Endothelial cell of umbilical vein (primary cell): ENCODE data around the gene AHSP. TPM values are rescaled to one million over a fixed set of nuclear protein-coding genes. Genes with fewer than 3 reads are reported as not detected.
"Not testable (repeated sequence)": the region's sequence is repeated elsewhere in the genome, so short reads cannot be mapped to it uniquely, and the experiment has no call there.

Experiments
- BruUV-seq: library from RNA; stranded (reverse); fragments of 400-500 nt; replicated peaks from 2 replicates; lab custom pipeline; 2021; lab: Mats Ljungman, UMichigan
- CTCF ChIA-PET: fragments of 300-600, 350-600 bp; sonication (Branson Sonifier 250); formaldehyde crosslinking; loops from one replicate; lab custom pipeline; 2021; ENCODE audit warnings: antibody characterized with exemption, inconsistent platforms; lab: Charles Lee
- POLR2A ChIA-PET: fragments of 300-600, 350-600 bp; sonication (Branson Sonifier 250); formaldehyde crosslinking; loops from one replicate; lab custom pipeline; 2021; ENCODE audit warnings: antibody characterized with exemption, inconsistent platforms; lab: Charles Lee
- DNase-seq: peaks from one replicate; pipeline ENCODE4 v3.0.0-alpha.2; 2011; ENCODE audit warnings: low read depth, low spot score
- FAIRE-seq: peaks from 2 replicates; lab custom pipeline; 2011; peaks lifted over from hg19 to GRCh38; lab: Jason Lieb, UNC
- H2AFZ ChIP-seq: 2 replicates; pipeline ENCODE4 v1.6.0; 2012; ENCODE audit warnings: low read depth, low read length, control low read depth, inconsistent platforms
- H3K27ac ChIP-seq: 2 replicates; pipeline ENCODE4 v1.5.1; 2011; ENCODE audit warnings: low read depth, mild to moderate bottlenecking, control low read depth, low read length, moderate library complexity; ENCODE audit not compliant: insufficient read depth
- H3K27me3 ChIP-seq, 2 experiments: 2 replicates each; pipeline versions ENCODE4 v1.6.0 to v1.6.1; 2011; ENCODE audit warnings: low read length in 2 of 2, mixed read lengths in 1 of 2; ENCODE audit not compliant: control insufficient read depth in 2 of 2, insufficient read depth in 2 of 2
- H3K36me3 ChIP-seq, 2 experiments: 2 replicates in 1 of 2; 3 replicates in 1 of 2; pipeline ENCODE4 v1.5.1; 2011; ENCODE audit warnings: low read length in 2 of 2, mild to moderate bottlenecking in 1 of 2, moderate library complexity in 1 of 2; ENCODE audit not compliant: control insufficient read depth in 2 of 2, insufficient read depth in 2 of 2; ENCODE audit errors: extremely low read depth in 1 of 2
- H3K4me1 ChIP-seq: 3 replicates; pipeline ENCODE4 v1.5.1; 2011; ENCODE audit warnings: mild to moderate bottlenecking, low read length; ENCODE audit not compliant: control insufficient read depth, insufficient read depth; ENCODE audit errors: extremely low read depth
- H3K4me2 ChIP-seq: 2 replicates; pipeline ENCODE4 v1.6.1; 2011; ENCODE audit warnings: low read length, control low read depth, mixed read lengths; ENCODE audit not compliant: insufficient read depth
- H3K4me3 ChIP-seq, 3 experiments: fragments of 200-600 bp in 1 of 3; sonication (generic), shearing (Covaris generic) in 1 of 3; replicated peaks in 1 of 3; 2 replicates each; pipeline ENCODE4 v1.5.1; 2011 to 2016; ENCODE audit warnings: control low read depth in 3 of 3, low read length in 3 of 3, mild to moderate bottlenecking in 2 of 3, inconsistent platforms in 1 of 3, low read depth in 1 of 3, moderate library complexity in 1 of 3; ENCODE audit not compliant: insufficient read depth in 1 of 3
- H3K79me2 ChIP-seq: 2 replicates; pipeline ENCODE4 v1.6.0; 2012; ENCODE audit warnings: low read length, inconsistent platforms; ENCODE audit not compliant: control insufficient read depth, insufficient read depth
- H3K9ac ChIP-seq: replicated peaks from 2 replicates; pipeline ENCODE3; 2011; ENCODE audit warnings: low read length, control low read depth; ENCODE audit not compliant: insufficient read depth; ENCODE audit errors: extremely low read depth
- H3K9me1 ChIP-seq: replicated peaks from 3 replicates; pipeline ENCODE4 v1.6.0; 2011; ENCODE audit warnings: mild to moderate bottlenecking, low read length; ENCODE audit not compliant: control insufficient read depth, insufficient read depth; ENCODE audit errors: extremely low read depth
- H3K9me3 ChIP-seq: replicated peaks from 2 replicates; pipeline ENCODE4 v1.5.1; 2012; ENCODE audit warnings: low read length, inconsistent platforms; ENCODE audit not compliant: control insufficient read depth, insufficient read depth
- H4K20me1 ChIP-seq: replicated peaks from 2 replicates; pipeline ENCODE3; 2011; ENCODE audit warnings: mild to moderate bottlenecking, low read length; ENCODE audit not compliant: control insufficient read depth, insufficient read depth; ENCODE audit errors: extremely low read depth
- CTCF ChIP-seq, 2 donors: IDR thresholded peaks; 1 replicate in 1 of 2; 2 replicates in 1 of 2; pipeline ENCODE4 v1.5.1; 2011; ENCODE audit warnings: low read length in 2 of 2, mild to moderate bottlenecking in 2 of 2, moderate library complexity in 2 of 2, control low read depth in 1 of 2, inconsistent platforms in 1 of 2, low read depth in 1 of 2; ENCODE audit not compliant: insufficient read depth in 1 of 2; ENCODE audit errors: extremely low read depth in 1 of 2
- EZH2 ChIP-seq: IDR thresholded peaks from 2 replicates; pipeline ENCODE4 v1.6.1; 2012; ENCODE audit warnings: borderline replicate concordance, low read depth, mild to moderate bottlenecking, moderate library complexity, low read length, inconsistent platforms; ENCODE audit not compliant: severe bottlenecking
- FOS ChIP-seq: IDR thresholded peaks from 2 replicates; pipeline ENCODE4 v1.6.1; 2011; ENCODE audit warnings: mild to moderate bottlenecking, low read length, moderate library complexity, borderline replicate concordance; ENCODE audit not compliant: insufficient read depth
- GATA2 ChIP-seq: IDR thresholded peaks from 2 replicates; pipeline ENCODE4 v1.7.0; 2011; ENCODE audit warnings: low read depth, mild to moderate bottlenecking, moderate library complexity, mixed read lengths, low read length; ENCODE audit not compliant: insufficient read length, insufficient read depth
- JUN ChIP-seq: IDR thresholded peaks from 2 replicates; pipeline ENCODE4 v1.6.1; 2011; ENCODE audit warnings: borderline replicate concordance, low read depth; ENCODE audit not compliant: insufficient read length, insufficient read depth
- MYC ChIP-seq: IDR thresholded peaks from one replicate; pipeline ENCODE4 v1.6.1; 2011; ENCODE audit warnings: mild to moderate bottlenecking, low read depth, low read length
- POLR2A ChIP-seq: IDR thresholded peaks from 2 replicates; pipeline ENCODE4 v1.6.1; 2012; ENCODE audit warnings: low read depth, mild to moderate bottlenecking, control low read depth, low read length
- POLR2AphosphoS5 ChIP-seq: IDR thresholded peaks from 2 replicates; pipeline ENCODE4 v1.6.1; 2012; ENCODE audit warnings: low read depth, mild to moderate bottlenecking, control low read depth, low read length, moderate library complexity; ENCODE audit not compliant: insufficient read depth
- dilution Hi-C: fragments of 300-500 bp; cut with MboI; formaldehyde crosslinking; loops from one replicate; pipeline ENCODE4 v1.15.0; 2019; ENCODE audit warnings: low sequenced_read_pairs; ENCODE audit not compliant: extremely low pct_ligation_motif_present
- intact Hi-C: fragments of 100-400 bp; cut with micrococcal nuclease; formaldehyde crosslinking; loops from one replicate; pipeline ENCODE4 v1.10.0; 2022
- polyA plus RNA-seq, 4 experiments: library from polyadenylated mRNA; depleted of rRNA in 3 of 4; stranded (reverse) in 3 of 4; unstranded in 1 of 4; fragments of >200 nt; gene quantifications; 2 replicates each; pipeline versions ENCODE4 v1.2.1 to v1.2.3, GENCODE V29; 2011 to 2012; ENCODE audit warnings: missing spikeins in 1 of 4
- total RNA-seq: library from RNA; stranded (reverse); gene quantifications from 2 replicates; pipeline ENCODE4 v1.2.3, GENCODE V29; 2021
- TF ChIP-seq, protein P1 (sequence below): IDR thresholded peaks from 2 replicates; pipeline ENCODE4 v1.6.1; 2011; ENCODE audit not compliant: insufficient read depth, insufficient read length

AHSP gene
- total and polyA plus RNA-seq, 2 donors (not counting 3 experiments of a cell fraction or from before 2014, with no cell fraction given), result not detected

GRCh38 chr16:31503555-31503954, 24.1 kb upstream of the AHSP start:
- peaks cover 13% of the 10 kb centered on the region for H3K79me2 ChIP-seq
- H3K9me1 ChIP-seq, FAIRE-seq, H3K4me3 ChIP-seq, CTCF ChIA-PET, H2AFZ ChIP-seq, H4K20me1 ChIP-seq, H3K27ac ChIP-seq, dilution Hi-C loops, POLR2A ChIA-PET, BruUV-seq, H3K27me3 ChIP-seq, H3K36me3 ChIP-seq, H3K4me2 ChIP-seq, DNase-seq, H3K9me3 ChIP-seq, H3K9ac ChIP-seq: not testable (repeated sequence)
- intact Hi-C loops, result loop anchor here (10.0 kb wide), 1 partner anchor 361 kb away; no protein-coding TSS in a partner anchor
- H3K4me1 ChIP-seq, result peaks cover 20% of the 10 kb centered on the region

- H3K79me2 ChIP-seq, result peaks cover 13% of the 10 kb centered on the region
- H4K20me1 ChIP-seq, result no peaks in the 10 kb centered on the region
- no peak overlapping the region for H2AFZ ChIP-seq
- BruUV-seq, result no TSS peak
- intact Hi-C loops (loop anchor here (10.0 kb wide), 1 partner anchor 361 kb away; no protein-coding TSS in a partner anchor), dilution Hi-C loops (no loop called here)
- no peaks in the 10 kb centered on the region for H3K9me3 ChIP-seq
- no peaks in the 10 kb centered on the region for H3K36me3 ChIP-seq
- no peak overlapping the region for H3K4me3 ChIP-seq
- H3K4me1 ChIP-seq, result peaks cover 26% of the 10 kb centered on the region
- peak; percentile 67 for FAIRE-seq
- TF ChIP-seq JUN, result no peak
- TF ChIP-seq POLR2AphosphoS5, result no peak
- TF ChIP-seq FOS, result no peak
- TF ChIP-seq MYC, result no peak
- TF ChIP-seq, protein P1, sequence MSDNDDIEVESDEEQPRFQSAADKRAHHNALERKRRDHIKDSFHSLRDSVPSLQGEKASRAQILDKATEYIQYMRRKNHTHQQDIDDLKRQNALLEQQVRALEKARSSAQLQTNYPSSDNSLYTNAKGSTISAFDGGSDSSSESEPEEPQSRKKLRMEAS, result peak; percentile 23
- no peak for TF ChIP-seq CTCF (IDR thresholded peaks at IDR 0.05; ENCODE audit: extremely low read depth in 1 of 2, insufficient read depth in 1 of 2, low read depth in 1 of 2, low read length in 2 of 2)
- peak; percentile 60 for TF ChIP-seq GATA2
- no peak for TF ChIP-seq EZH2
- TF ChIP-seq POLR2A, result no peak
- DNase-seq, result peak; percentile 55
- no peak overlapping the region for H3K9ac ChIP-seq
- CTCF ChIA-PET, result interaction anchor here (0.6 to 0.8 kb wide), 2 partner anchors 10 to 550 kb away, joined by 3 read pairs; no protein-coding TSS in a partner anchor
- H3K4me2 ChIP-seq, result no peak overlapping the region
- POLR2A ChIA-PET, result no interaction called here
- no peak overlapping the region for H3K27ac ChIP-seq
- no peaks in the 10 kb centered on the region for H3K9me1 ChIP-seq
- H3K27me3 ChIP-seq, result no peaks in the 10 kb centered on the region
Measured at GRCh38 chr16:31504159-31504558, 23.5 kb upstream of the AHSP start.
